Transverse colon (tissue), 4 donors: ENCODE results near the gene PTBP1.

Source experiments
- CTCF ChIP-seq, 5 experiments: fragments of 200-600 bp in 3 of 5; fragments of 450-650 bp in 2 of 5; sonication (generic) in 3 of 5; IDR thresholded peaks; 1 replicate in 2 of 5; 2 replicates in 3 of 5; pipeline ENCODE4 v1.5.1; 2016 to 2017; ENCODE audit warnings: antibody characterized with exemption in 5 of 5, inconsistent platforms in 3 of 5, mild to moderate bottlenecking in 2 of 5, moderate library complexity in 1 of 5
- POLR2AphosphoS5 ChIP-seq, 3 donors: sonication (generic); formaldehyde crosslinking; IDR thresholded peaks; one replicate each; pipeline ENCODE4 v1.6.1; 2016; ENCODE audit warnings: antibody characterized with exemption in 3 of 3

- TF ChIP-seq CTCF (IDR thresholded peaks at IDR 0.05): no peak
- no peak for TF ChIP-seq POLR2AphosphoS5 (IDR thresholded peaks at IDR 0.05)
These were observed 8.6 kb upstream of the PTBP1 start for GRCh38 chr19:788686-788982.
